HG02884 (cell line): ENCODE results near the gene SLC30A3.
"Not testable (repeated sequence)": the region's sequence is repeated elsewhere in the genome, so short reads cannot be mapped to it uniquely, and the experiment has no call there.

Experiments
- ATAC-seq: cut with Tn5 transposase; IDR thresholded peaks from one replicate; pipeline ENCODE4 v1.9.1; 2021; ENCODE audit warnings: mild to moderate bottlenecking, moderate library complexity; ENCODE audit not compliant: unreplicated experiment

The SLC30A3 gene

DNA sequence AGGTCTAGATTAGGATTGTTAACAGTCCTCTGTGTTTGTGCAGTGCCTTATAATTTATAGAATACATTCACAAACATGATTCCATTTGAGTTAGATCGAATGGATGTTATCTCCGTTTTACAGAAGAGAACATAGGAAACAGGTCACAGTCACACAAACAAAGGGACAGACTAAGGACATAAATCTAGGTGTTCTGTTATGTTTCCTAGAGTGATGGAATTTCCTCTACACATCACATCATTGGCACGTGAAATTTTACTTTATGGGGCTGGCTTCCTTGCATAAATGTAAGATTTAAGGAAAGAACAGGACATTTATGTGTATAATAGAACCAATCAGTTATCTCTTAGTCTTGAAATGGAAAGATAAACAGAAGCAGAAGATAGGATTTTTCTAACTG is 25.8 kb upstream of the SLC30A3 start:
- ATAC-seq = no peak

- ATAC-seq = no peak
Observed at GRCh38 chr2:27285481-27285880, 22.6 kb upstream of the SLC30A3 start.

GRCh38 chr2:27284996-27285395 is 22.1 kb upstream of the SLC30A3 start:
- no peak for ATAC-seq

GRCh38 chr2:27282892-27283291 is 20.0 kb upstream of the SLC30A3 start:
- ATAC-seq = no peak

DNA sequence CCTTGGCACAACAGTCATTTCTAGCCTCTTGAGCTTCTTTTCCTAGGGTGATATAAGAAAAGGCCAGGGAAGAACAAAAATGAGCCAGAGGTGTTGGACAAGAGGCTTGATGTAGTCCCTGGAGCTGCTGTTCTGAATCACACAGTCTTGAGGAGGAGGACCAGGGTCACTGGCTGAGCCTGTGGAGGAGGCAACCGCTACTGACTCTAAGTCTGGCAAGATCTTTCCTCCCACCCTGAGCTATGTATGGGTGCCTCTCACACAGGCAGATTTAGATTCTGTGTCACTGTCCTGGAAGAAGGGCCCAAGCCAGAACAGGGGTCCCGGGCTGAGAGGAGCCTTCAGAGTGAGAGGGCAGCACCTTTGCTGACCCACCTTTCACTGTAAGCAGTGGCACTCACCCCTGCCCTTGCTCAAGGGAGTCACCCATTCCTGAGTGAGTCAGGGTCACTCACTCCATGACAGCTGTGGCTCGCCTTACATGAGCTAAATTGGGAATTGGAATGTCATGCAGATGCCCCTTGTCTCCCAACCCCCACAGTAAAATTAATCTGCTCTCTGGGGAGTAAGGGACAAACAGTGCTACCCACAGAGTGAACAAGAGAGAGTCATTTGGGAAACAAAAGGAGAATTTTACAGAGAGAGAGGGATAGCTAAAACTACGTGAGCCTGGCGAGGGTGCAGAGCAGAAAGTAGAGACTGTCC is 19.2 kb upstream of the SLC30A3 start, which contains the start of gene TRIM54:
TRIM54 (plus strand) TSS at position 575 of the 705 bp plus-strand sequence. CDS start 303 bp downstream, outside the sequence.
- no peak for ATAC-seq

GRCh38 chr2:27281442-27281841 is 18.6 kb upstream of the SLC30A3 start:
- ATAC-seq = no peak

GRCh38 chr2:27280826-27281225 is 18.0 kb upstream of the SLC30A3 start:
- no peak for ATAC-seq

DNA sequence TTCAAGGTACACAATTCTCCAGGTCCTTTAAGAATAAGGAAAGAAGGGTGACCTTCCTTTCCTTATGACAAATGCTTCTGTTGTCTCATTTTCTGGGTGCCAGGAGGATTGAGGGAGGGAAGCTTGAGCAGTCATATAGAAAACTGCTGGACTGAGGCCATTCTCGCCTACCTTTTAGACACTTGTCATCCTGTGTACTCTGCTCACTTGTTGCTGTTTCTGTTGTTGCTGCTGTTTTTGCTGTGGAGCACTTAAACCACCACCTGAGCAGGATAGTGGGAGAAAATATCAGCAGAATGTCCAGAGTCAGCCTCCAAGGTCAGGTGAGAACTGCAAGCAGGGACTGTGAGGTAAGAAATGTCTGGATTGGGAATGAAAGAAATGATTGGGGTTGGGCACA is 15.2 kb upstream of the SLC30A3 start:
- no peak for ATAC-seq

GRCh38 chr2:27275211-27276150 is 12.6 kb upstream of the SLC30A3 start, which contains the start of gene DNAJC5G:
DNAJC5G (plus strand) TSS chr2:27275433; CDS start chr2:27276729, 1,296 bp downstream.
- no peak for ATAC-seq

DNA sequence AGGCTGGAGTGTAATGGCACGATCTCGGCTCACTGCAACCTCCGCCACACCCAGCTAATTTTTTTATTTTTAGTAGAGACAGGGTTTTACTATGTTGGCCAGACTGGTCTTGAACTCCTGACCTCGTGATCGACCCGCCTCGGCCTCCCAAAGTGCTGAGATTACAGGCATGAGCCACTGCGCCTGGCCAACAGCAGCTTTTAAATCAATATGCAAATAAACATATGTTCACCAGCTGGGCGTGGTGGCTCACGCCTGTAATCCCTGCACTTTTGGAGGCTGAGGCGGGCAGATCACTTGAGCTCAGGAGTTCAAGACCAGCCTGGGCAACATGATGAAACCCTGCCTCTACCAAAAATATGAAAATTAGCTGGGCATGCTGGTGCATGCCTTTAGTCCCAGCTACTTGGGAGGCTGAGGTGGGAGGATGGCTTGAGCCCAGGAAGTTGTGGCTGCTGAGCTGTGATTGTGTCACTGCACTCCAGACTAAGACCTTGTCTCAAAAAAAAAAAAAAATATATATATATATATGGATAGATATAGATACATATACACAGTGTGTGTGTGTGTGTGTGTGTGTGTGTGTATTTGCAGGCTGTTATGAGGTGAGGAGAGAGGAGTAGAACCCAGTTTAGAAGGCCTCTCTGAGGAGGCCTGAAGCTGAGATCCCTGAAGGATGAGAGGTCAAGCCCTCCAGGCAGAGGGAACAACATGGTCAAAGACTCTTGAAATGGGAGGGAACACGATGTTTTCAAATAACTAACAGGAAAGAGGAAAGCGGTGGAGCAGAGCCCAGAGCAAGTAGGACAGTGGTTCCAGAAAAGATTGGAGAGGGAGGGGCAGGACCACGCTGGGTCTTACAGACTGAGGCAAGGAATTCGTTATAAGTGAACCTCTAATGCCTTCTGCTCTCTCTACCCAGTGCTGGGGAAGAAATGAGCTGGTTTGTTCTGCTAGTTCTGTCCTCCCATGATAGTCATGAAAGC is 10.0 kb upstream of the SLC30A3 start:
- not testable (repeated sequence) for ATAC-seq

- no peak for ATAC-seq
Observed at GRCh38 chr2:27271631-27272340, 8.9 kb upstream of the SLC30A3 start.

- ATAC-seq = no peak
Observed at GRCh38 chr2:27270670-27271069, 7.8 kb upstream of the SLC30A3 start.

DNA sequence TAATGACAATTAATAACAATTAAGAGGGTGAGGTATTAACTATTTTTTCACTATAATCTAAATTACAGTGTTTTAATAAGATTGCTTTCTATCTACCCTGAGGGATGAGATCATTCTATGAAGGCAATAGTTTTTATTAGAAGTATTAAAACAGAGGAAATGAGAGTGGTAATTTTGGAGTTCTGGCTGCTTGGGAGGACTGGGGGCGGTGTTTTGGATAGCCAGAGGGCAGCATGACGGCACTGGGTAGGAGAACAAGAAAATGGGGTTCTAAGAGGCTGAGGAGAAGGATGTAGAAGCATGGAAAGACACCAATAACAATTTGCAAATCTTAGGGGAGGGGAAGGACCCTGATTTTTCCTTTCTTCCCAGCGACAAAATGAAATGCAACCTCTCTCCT is 7.3 kb upstream of the SLC30A3 start:
- no peak for ATAC-seq

DNA sequence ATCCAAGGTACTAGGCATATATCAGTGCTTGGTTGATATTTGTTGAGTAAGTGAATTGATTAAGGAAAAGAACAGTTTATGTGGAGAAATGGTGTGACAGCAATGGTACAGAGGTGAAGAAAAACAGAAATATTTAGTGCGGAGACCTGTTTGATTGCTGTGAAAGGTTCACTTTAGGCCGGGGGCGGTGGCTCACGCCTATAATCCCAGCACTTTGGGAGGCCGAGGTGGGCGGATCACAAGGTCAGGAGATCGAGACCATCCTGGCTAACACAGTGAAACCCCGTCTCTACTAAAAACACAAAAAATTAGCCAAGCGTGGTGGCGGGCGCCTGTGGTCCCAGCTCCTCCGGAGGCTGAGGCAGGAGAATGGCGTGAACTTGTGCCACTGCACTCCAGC is 5.4 kb upstream of the SLC30A3 start:
- ATAC-seq = not testable (repeated sequence)

GRCh38 chr2:27265536-27265870 is 2.7 kb upstream of the SLC30A3 start:
- ATAC-seq = no peak

GRCh38 chr2:27264753-27265535 is 2.1 kb upstream of the SLC30A3 start:
- no peak for ATAC-seq

DNA sequence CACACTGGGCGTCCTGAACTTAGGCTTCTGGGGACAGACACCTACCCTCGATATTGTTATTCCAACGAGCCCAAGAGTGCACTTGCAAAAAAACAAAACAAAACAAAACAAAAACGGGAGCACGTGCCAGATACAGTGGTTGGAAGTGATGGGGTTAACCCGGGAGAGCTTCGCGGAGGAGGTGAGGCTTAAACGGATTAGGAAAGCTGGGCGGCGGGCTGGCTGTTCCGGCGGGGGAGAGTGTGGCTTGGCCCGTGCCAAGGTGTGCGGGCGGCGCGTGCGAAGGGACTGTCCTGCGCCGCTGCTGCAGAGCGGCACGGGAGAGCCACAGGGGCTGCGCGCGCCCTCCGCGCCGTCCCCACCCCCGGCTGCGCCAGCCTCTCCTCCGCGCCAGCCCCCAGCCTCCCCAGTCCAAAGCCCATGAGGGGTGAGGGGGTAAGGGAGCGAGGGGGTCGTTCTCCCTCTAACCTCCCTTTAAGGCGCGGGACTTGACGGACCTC is 1.5 kb upstream of the SLC30A3 start:
- no peak for ATAC-seq

GRCh38 chr2:27263287-27264252 is 723 bp upstream of the SLC30A3 start:
- no peak for ATAC-seq
